ENCODE results near the gene PABPN1.

PABPN1 gene

DNA sequence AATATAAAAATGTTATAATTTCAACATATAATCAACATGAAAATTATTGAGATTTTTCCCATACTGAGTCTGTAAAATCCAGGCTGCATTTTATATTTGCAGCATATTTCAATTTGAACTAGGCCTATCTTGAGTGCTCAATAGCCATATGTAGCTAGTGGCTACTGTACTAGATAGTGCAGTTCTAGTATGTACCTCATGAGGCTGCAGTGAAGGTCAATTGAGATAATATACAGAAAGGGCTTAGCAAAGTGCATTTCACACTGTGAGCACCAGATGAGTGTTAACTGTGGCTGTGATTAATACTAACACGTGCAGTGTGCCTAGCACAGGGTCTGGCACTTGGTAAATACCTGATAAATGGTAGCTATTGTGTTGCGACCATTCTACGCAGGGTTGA, 36.8 kb downstream of the PABPN1 start:
- Mint-ChIP-seq H3K4me3 (no peak overlapping the region), H3K4me1 (ENCODE audit: low read depth) (peaks cover 1% of the 10 kb centered on the region), H3K9me3 (no peaks in the 10 kb centered on the region), H3K27me3 (peaks cover 25% of the 10 kb centered on the region), H3K36me3 (ENCODE audit: low read depth) (no peaks in the 10 kb centered on the region), H3K27ac (no peak overlapping the region)

DNA sequence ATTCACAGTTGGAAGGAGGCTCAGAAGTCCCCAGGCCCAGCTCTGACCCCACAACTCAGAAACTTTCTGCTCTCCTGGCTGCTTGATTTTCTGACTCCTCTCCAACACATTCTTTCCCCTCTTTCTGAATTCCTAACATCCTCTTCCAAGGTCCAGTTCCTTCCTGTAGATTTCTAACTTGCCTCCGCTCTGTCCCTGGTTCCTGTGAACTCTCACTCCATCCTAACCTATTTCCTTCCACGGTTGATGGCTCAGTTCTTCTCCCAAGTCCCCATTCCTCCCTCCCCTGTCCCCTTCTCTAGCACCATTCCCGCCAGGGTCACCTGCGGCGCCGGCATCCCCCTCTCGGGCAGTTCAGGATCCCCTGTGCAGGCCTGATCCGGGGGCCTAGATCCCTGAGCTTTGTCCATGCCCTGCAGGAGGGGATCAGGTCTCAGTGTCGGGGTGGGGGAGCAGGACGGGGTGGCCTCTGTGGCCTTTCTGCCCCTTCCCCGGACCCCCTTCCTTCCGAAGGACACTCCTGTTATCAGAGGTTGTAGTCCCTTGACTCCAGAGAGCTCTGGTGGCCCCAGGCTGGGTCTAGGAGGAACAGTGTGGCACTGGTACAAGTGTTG, 37.4 kb downstream of the PABPN1 start:
- Mint-ChIP-seq H3K4me3 (no peak overlapping the region), H3K27me3 (peaks cover 22% of the 10 kb centered on the region), H3K9me3 (no peaks in the 10 kb centered on the region), H3K4me1 (ENCODE audit: low read depth) (no peaks in the 10 kb centered on the region), H3K36me3 (ENCODE audit: low read depth) (no peaks in the 10 kb centered on the region), H3K27ac (no peak overlapping the region)

- H3K27me3 Mint-ChIP-seq: peaks cover 20% of the 10 kb centered on the region
- no peaks in the 10 kb centered on the region for H3K4me1 Mint-ChIP-seq (ENCODE audit: low read depth)
- no peak overlapping the region for H3K4me3 Mint-ChIP-seq
- no peak overlapping the region for H3K27ac Mint-ChIP-seq
- H3K9me3 Mint-ChIP-seq: no peaks in the 10 kb centered on the region
- H3K36me3 Mint-ChIP-seq (ENCODE audit: low read depth): no peaks in the 10 kb centered on the region
These were observed 37.9 kb downstream of the PABPN1 start for GRCh38 chr14:23359167-23359626.

DNA sequence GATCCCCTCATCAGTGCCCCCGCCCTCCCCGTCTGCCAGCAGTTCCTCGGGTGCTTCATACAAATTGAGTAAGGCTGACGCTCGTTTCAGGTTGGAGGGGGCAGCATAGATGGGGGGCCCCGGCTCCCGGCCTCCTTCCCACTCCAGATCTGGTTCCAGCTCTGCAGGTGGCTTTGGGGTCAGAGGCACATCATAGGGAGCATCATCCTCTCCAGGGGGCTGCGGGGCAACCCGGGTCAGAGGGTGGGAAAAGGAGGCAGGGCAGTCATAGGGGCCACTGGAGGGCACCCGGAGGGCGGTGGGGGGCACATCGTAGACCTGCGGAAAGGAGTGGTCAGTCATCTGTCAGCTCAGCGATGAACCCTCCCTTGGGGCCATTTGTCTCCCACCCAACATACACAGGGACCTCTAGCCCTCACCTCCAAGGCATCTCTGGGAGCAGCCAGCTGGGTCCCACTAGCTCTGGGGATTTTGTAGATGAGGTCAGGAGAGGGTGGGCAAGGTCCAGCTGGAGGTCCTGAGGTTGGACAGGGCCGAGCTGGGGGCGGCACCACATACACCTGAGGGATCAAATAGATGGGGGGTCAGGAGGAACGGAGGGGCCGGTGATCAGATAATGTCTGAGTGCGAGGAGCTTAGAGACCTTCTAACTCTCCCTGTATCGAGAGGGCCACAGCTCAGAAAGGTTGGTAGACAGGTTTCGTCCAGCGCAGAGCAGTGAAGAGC, 38.6 kb downstream of the PABPN1 start:
- peaks cover 24% of the 10 kb centered on the region for H3K27me3 Mint-ChIP-seq
- no peak overlapping the region for H3K27ac Mint-ChIP-seq
- no peaks in the 10 kb centered on the region for H3K9me3 Mint-ChIP-seq
- no peaks in the 10 kb centered on the region for H3K36me3 Mint-ChIP-seq (ENCODE audit: low read depth)
- H3K4me3 Mint-ChIP-seq: no peak overlapping the region
- H3K4me1 Mint-ChIP-seq (ENCODE audit: low read depth): no peaks in the 10 kb centered on the region

- H3K4me3 Mint-ChIP-seq: no peak overlapping the region
- peaks cover 22% of the 10 kb centered on the region for H3K27me3 Mint-ChIP-seq
- H3K4me1 Mint-ChIP-seq (ENCODE audit: low read depth): no peaks in the 10 kb centered on the region
- H3K27ac Mint-ChIP-seq: no peak overlapping the region
- no peaks in the 10 kb centered on the region for H3K9me3 Mint-ChIP-seq
- H3K36me3 Mint-ChIP-seq (ENCODE audit: low read depth): no peaks in the 10 kb centered on the region
These were observed 39.2 kb downstream of the PABPN1 start for GRCh38 chr14:23360496-23360895.

DNA sequence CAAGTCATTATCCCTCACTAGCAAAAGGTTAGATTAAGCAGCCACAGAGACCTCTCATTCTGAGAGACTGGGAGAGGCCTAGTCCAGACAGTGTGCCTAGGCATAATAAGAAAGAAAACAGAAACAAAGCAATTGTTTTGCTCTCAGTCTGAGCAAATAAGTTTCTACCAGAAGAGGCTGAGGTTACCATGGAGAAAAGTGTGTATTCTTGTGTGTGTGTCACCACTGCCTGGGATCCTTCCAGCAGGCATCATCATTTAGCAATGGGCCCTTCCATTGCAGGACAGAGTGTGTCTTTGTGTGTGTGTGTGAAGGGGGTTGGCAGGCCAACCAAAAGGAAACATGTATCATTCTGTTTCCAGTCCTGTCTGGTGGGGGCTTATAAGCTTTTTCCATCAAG, 40.1 kb downstream of the PABPN1 start:
- Mint-ChIP-seq H3K36me3 (ENCODE audit: low read depth) (no peaks in the 10 kb centered on the region), H3K27me3 (peaks cover 17% of the 10 kb centered on the region), H3K9me3 (no peaks in the 10 kb centered on the region), H3K4me3 (no peak overlapping the region), H3K4me1 (ENCODE audit: low read depth) (no peaks in the 10 kb centered on the region), H3K27ac (no peak overlapping the region)

GRCh38 chr14:23361763-23362162, 40.5 kb downstream of the PABPN1 start:
- Mint-ChIP-seq H3K4me1 (ENCODE audit: low read depth) (no peaks in the 10 kb centered on the region), H3K27ac (no peak overlapping the region), H3K4me3 (no peak overlapping the region), H3K36me3 (ENCODE audit: low read depth) (no peaks in the 10 kb centered on the region), H3K27me3 (peaks cover 19% of the 10 kb centered on the region), H3K9me3 (no peaks in the 10 kb centered on the region)

DNA sequence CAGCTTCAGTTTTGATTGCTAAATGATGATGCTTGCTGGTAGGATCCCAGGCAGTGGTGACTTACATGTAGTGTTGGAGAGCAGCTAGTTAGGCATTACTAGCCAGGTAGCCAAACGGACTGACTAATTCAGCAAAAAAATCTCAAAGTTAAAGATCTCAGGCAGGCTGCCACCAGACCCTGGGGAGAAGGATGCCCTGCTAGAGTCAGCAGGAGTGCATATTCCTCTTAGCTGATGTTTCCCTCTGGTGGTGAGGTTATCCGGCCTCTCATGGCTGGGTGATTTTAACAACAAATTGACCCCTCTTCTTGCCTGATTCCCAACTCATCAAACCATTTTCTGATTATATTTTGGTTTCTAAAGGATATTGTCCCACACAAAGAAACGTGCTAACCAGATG, 40.9 kb downstream of the PABPN1 start:
- Mint-ChIP-seq H3K4me1 (ENCODE audit: low read depth) (no peaks in the 10 kb centered on the region), H3K36me3 (ENCODE audit: low read depth) (no peaks in the 10 kb centered on the region), H3K9me3 (no peaks in the 10 kb centered on the region), H3K4me3 (no peak overlapping the region), H3K27me3 (peaks cover 24% of the 10 kb centered on the region), H3K27ac (no peak overlapping the region)

DNA sequence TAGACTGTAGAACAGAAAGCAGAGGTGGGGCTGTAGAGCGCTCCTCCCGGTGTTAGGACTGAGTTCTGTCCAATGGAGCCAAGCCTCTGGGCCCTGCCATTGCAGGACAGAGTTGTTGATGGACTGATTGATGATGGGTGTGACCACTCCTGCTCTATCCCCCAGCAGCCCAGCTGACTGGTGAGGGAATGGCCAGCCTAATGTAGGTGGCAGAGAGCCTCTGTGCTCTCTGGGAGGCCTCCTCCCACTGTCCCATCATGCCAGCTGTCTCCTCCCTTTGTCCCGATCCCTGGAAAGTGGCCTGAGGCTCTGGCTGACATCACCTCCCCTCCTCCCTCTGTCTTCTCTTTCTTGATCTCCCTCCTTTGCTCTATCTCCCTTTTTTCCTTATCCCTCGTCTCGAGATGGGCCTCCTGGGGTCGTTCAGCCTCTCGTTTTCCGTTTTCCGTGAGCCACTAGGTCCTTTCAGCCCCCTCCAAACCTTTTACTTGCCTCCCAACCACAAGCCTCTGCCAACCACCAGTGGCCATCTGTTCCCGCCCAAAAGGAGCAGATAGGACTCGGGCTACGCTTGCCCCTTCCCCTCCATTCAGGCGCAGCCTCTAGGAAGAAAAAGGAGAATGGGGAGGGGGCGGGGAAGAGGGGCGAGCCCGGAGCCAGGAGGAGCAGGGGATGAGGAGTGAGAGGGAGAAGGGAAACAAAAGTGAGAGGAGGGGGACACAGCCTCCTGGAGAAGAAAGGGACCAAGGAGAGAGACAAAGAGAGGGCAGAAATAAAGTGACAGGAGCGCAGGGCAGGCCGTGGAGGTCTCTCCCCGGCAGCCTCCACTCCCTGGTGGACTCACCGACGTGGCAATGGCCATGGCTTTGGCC, 43.1 kb downstream of the PABPN1 start:
- Mint-ChIP-seq H3K36me3 (ENCODE audit: low read depth) (no peaks in the 10 kb centered on the region), H3K27me3 (peaks cover 38% of the 10 kb centered on the region), H3K9me3 (no peaks in the 10 kb centered on the region), H3K4me1 (ENCODE audit: low read depth) (no peaks in the 10 kb centered on the region), H3K4me3 (no peak overlapping the region), H3K27ac (no peak overlapping the region)

DNA sequence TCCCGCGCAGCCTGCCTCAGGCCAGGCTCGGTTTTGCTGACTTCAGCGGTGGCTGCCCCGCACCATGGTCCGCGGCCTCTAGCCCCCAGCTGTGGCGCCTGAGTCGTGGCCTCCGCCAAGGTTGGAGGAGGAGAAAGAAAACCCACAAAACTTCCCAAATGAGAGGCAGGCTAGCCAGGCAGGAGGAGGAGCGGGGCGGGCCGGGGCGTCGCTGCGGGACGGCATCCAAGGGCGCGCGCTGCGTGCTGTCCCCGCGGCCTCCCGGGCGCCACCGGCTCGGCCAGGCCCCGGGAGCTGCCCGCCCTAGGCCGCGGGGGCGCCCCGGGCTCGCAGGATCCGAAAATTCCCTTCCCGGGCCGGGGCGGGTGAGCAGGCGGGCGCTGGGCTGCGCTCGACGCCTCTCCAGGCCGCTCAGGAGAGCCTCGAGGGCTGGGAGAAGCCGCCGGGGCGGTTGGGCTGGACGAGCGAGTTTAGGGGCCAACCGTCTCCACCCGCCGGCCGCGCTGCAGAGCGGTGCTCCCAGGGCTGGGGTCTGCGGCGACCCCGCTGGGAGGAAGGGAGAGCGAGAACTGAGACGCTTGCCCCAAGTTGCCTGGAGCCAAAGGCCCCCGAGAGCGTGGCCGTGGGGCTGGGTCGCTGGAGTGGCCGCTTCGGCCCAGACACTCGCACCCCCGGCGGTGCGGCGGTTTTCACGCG, 43.9 kb downstream of the PABPN1 start, which contains the start of gene EFS:
EFS (minus strand) TSS at position 137 of the 696 bp plus-strand sequence. CDS start 147 bp downstream, outside the sequence.
- Mint-ChIP-seq H3K4me3 (no peak within 1 kb of the TSS), H3K36me3 (ENCODE audit: low read depth) (no peaks in the 10 kb centered on the region), H3K27me3 (peaks cover 38% of the 10 kb centered on the region), H3K27ac (no peak within 1 kb of the TSS), H3K4me1 (ENCODE audit: low read depth) (no peaks in the 10 kb centered on the region), H3K9me3 (no peaks in the 10 kb centered on the region)

DNA sequence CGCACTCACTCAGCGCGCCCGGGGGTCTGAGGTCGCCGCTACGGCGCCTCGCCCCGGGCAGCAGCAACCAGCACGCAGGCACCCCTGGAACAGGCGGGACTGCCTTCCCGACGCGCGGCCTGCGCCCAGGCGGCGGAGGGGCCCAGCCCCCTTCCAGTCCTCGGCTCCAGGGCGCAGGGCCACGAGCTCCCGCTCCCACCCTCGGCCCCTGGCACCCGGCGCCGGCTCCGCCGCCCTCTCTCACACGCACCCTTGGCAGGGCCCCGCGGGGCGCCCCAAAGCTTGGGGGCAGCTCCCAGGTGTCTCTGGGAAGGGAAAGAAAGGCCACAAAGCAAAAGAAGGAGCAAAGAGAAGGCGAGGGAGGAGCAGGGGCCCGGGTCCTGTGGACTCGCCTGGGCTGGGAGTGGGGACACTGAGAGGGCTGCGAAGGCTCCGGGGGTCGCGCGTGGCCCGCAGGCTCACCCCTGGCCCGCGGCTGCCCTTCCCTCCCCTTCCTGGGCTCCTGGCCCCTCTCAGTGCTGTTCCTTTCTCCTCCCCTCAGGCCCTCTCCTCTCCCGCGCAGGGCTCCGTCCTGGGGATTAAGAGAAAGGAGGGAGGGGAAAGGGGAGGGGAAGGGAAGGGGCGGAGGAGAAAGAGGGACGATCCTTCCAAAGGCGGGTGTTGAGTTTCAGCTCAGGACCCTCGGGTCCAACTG, 44.6 kb downstream of the PABPN1 start:
- Mint-ChIP-seq H3K27me3 (peaks cover 38% of the 10 kb centered on the region), H3K4me1 (ENCODE audit: low read depth) (no peaks in the 10 kb centered on the region), H3K36me3 (ENCODE audit: low read depth) (no peaks in the 10 kb centered on the region), H3K9me3 (no peaks in the 10 kb centered on the region), H3K4me3 (no peak overlapping the region), H3K27ac (no peak overlapping the region)

- Mint-ChIP-seq H3K27me3 (peaks cover 38% of the 10 kb centered on the region), H3K36me3 (ENCODE audit: low read depth) (no peaks in the 10 kb centered on the region), H3K9me3 (no peaks in the 10 kb centered on the region), H3K4me3 (no peak overlapping the region), H3K4me1 (ENCODE audit: low read depth) (no peaks in the 10 kb centered on the region), H3K27ac (no peak overlapping the region)
These were observed 45.2 kb downstream of the PABPN1 start for GRCh38 chr14:23366426-23366921.

GRCh38 chr14:23370221-23370620, 49.0 kb downstream of the PABPN1 start:
- Mint-ChIP-seq H3K27ac (no peak overlapping the region), H3K9me3 (no peaks in the 10 kb centered on the region), H3K27me3 (peaks cover 22% of the 10 kb centered on the region), H3K4me1 (ENCODE audit: low read depth) (no peaks in the 10 kb centered on the region), H3K4me3 (no peak overlapping the region), H3K36me3 (ENCODE audit: low read depth) (no peaks in the 10 kb centered on the region)

DNA sequence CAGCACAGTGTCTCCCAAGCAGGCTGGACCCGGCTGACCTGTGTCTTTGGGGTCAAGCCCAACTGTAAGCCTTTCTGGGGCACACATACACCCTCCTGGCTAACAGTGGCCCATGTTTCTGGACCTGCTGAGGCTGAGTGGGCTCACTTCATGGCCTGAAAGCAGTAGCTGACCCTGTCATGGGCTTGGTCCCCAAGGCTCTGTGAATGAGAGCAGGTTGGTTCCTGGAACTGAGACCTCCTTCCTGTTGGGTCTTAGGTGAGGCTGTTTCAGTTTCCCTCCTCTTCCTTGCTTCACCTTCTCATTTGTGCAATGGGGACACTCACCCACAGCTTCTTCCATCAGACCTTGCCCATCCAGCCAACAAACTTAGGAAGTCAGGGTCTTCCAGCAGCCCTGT, 50.6 kb downstream of the PABPN1 start:
- no peak overlapping the region for H3K4me3 Mint-ChIP-seq
- H3K4me1 Mint-ChIP-seq (ENCODE audit: low read depth): no peaks in the 10 kb centered on the region
- no peaks in the 10 kb centered on the region for H3K36me3 Mint-ChIP-seq (ENCODE audit: low read depth)
- no peaks in the 10 kb centered on the region for H3K9me3 Mint-ChIP-seq
- no peak overlapping the region for H3K27ac Mint-ChIP-seq
- peaks cover 18% of the 10 kb centered on the region for H3K27me3 Mint-ChIP-seq
